ENCODE results near the gene ILKAP. TPM values are rescaled to one million over a fixed set of nuclear protein-coding genes. Genes with fewer than 3 reads are reported as not detected.
A peak's percentile ranks its signal among the peaks of the same experiment; 100 is the strongest.

The ILKAP gene, protein sequence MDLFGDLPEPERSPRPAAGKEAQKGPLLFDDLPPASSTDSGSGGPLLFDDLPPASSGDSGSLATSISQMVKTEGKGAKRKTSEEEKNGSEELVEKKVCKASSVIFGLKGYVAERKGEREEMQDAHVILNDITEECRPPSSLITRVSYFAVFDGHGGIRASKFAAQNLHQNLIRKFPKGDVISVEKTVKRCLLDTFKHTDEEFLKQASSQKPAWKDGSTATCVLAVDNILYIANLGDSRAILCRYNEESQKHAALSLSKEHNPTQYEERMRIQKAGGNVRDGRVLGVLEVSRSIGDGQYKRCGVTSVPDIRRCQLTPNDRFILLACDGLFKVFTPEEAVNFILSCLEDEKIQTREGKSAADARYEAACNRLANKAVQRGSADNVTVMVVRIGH
- total RNA-seq (24.9 and 27.9 TPM in 2 replicates), polyA plus RNA-seq (31.3 and 34.6 TPM in 2 replicates), polyA minus RNA-seq (ENCODE audit: low replicate concordance) (2.5 and 15.7 TPM in 2 replicates)
- 22.2 and 32.0 TPM in 2 replicates for polyA plus RNA-seq (2012)

DNA sequence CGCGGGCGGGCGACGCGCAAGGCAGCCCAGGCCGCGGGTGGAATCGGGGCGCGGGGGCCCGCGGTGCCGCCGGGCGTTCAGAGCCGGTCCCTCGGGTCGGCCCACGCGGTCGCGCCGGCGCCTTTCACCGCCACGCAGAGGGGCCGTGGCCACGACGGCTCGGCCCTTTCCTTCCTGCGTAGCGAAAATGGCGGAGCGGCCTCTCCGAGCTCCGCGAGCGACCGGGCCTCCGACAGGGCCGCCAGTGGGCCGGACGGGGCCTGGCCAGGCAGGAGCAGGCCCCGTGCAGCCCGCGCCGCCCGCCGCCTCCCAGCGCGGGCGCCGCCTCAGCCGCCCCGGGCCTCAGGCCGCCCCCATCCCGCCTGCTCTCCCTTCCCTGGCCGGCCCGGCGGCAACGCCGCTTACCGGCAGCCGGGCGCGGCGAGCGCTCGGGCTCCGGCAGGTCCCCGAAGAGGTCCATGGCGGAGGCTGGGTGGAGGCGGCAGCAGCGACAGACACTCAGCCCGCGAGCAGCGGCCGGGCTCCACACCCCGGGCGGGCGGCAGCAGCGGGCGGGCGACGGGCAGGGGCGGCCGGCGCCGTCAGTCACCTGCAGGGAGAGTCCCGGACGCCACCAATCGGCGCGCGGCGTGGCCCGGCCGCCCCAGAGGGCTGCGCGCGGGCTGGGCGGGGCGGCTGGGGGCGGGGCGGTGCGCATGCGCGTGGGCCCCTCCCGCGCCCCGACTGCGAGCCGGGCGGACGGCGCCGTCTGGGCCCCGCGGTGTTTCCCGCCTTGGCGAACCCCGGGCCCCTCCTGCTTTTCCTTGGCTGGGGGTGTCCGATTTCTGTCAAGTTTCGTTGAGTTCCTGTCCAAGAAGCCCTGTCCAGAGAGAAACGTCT, at the start of gene ILKAP:
Gene ILKAP, minus strand, starts transcription at position 602 of the 879 bp plus-strand sequence. Its CDS starts 142 bp downstream, at position 460.
- Histone ChIP-seq H2AFZ (ENCODE audit: low read length) (peak within 1 kb of the TSS; percentile 85), H3K4me3 (replicated peaks in 1 of 4; ENCODE audit: control extremely low read depth in 1 of 4, insufficient read depth in 1 of 4, low read depth in 3 of 4, low read length in 4 of 4) (peak within 1 kb of the TSS; percentile 39 to 88 (median 55)), H4K20me1 (ENCODE audit: control insufficient read depth, extremely low read depth, insufficient read depth, low read length) (no peaks in the 10 kb centered on the region), H3K4me1 (ENCODE audit: control insufficient read depth, extremely low read depth, insufficient read depth, low read length) (no peaks in the 10 kb centered on the region), H3K36me3 (ENCODE audit: control insufficient read depth, insufficient read depth, low read length) (no peaks in the 10 kb centered on the region), H3K79me2 (ENCODE audit: control insufficient read depth, insufficient read depth, low read length) (peaks cover 48% of the 10 kb centered on the region), H3K27me3 (ENCODE audit: control insufficient read depth, insufficient read depth, low read length) (peaks cover 9% of the 10 kb centered on the region), H3K9ac (ENCODE audit: insufficient read depth, low read length) (peak within 1 kb of the TSS; percentile 83), H3K9me3 (ENCODE audit: control insufficient read depth, insufficient read depth, low read depth, low read length) (no peaks in the 10 kb centered on the region), H3K27ac (ENCODE audit: insufficient read depth, low read length) (peak within 1 kb of the TSS; percentile 64), H3K4me2 (ENCODE audit: extremely low read depth, insufficient read depth, low read length) (peak within 1 kb of the TSS; percentile 91)
- no peak for TF ChIP-seq EZH2 (IDR thresholded peaks at IDR 0.05; ENCODE audit: low read length, missing control alignments)
- TF ChIP-seq, protein P1, sequence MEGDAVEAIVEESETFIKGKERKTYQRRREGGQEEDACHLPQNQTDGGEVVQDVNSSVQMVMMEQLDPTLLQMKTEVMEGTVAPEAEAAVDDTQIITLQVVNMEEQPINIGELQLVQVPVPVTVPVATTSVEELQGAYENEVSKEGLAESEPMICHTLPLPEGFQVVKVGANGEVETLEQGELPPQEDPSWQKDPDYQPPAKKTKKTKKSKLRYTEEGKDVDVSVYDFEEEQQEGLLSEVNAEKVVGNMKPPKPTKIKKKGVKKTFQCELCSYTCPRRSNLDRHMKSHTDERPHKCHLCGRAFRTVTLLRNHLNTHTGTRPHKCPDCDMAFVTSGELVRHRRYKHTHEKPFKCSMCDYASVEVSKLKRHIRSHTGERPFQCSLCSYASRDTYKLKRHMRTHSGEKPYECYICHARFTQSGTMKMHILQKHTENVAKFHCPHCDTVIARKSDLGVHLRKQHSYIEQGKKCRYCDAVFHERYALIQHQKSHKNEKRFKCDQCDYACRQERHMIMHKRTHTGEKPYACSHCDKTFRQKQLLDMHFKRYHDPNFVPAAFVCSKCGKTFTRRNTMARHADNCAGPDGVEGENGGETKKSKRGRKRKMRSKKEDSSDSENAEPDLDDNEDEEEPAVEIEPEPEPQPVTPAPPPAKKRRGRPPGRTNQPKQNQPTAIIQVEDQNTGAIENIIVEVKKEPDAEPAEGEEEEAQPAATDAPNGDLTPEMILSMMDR (conservative IDR thresholded peaks at IDR 0.05 in 1 of 2, IDR thresholded peaks at IDR 0.05 in 1 of 2; ENCODE audit: low read depth in 1 of 2, low read length in 2 of 2), result no peak
- DNase-seq (ENCODE audit: low read depth in 2 of 2), result peak; percentile 74 to 76

DNA sequence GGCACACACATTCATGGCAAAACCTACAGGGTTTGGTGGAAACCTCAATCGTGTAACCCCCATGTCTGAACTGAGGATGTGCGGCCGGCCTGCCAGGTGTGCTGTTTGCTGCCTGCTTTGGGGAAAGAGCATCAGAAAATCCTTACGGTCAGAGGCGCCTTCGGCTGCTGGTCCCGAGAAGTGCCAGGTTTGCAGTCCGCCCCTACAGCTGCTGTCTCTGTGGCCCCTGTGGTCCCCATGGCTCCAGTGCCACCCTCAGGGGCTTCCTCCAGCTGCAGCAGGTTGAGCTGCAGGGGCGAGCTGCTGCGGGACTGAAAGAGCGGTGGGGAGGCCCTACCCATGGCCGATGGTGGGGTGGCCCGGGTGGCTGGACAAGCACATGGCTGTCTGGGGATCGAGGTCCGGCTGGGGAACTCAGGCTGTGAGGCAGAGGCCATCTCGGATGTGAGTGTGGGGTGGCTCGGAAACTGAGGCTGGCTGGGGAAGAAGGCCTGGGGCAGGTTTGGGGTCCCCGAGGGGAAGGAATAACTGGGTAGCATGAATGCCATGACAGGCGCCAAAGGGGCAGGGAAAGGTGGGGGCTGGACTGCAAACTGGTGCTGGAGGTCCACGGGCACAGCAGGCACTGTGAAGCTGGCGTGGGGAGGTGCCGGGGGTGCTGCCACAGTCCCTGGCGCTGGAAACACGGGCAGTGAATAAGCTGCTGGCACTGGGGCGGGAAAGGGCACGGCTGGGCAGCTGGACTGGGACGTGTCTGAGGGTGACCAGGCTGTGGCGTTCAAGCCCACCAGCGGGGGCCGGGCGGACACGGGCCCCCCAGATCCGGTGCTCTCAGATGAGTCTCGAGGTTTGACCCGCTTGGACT, 49.5 kb upstream of the ILKAP start:
- no peak for DNase-seq (ENCODE audit: low read depth in 2 of 2)
- Histone ChIP-seq H3K9ac (ENCODE audit: insufficient read depth, low read length) (no peak overlapping the region), H3K4me2 (ENCODE audit: extremely low read depth, insufficient read depth, low read length) (no peak overlapping the region), H3K36me3 (ENCODE audit: control insufficient read depth, insufficient read depth, low read length) (peaks cover 2% of the 10 kb centered on the region), H3K9me3 (ENCODE audit: control insufficient read depth, insufficient read depth, low read depth, low read length) (no peaks in the 10 kb centered on the region), H3K4me1 (ENCODE audit: control insufficient read depth, extremely low read depth, insufficient read depth, low read length) (no peaks in the 10 kb centered on the region), H3K27me3 (ENCODE audit: control insufficient read depth, insufficient read depth, low read length) (no peaks in the 10 kb centered on the region), H4K20me1 (ENCODE audit: control insufficient read depth, extremely low read depth, insufficient read depth, low read length) (no peaks in the 10 kb centered on the region), H3K79me2 (ENCODE audit: control insufficient read depth, insufficient read depth, low read length) (no peaks in the 10 kb centered on the region), H3K27ac (ENCODE audit: insufficient read depth, low read length) (no peak overlapping the region), H2AFZ (ENCODE audit: low read length) (no peak overlapping the region), H3K4me3 (replicated peaks in 1 of 4; ENCODE audit: control extremely low read depth in 1 of 4, insufficient read depth in 1 of 4, low read depth in 3 of 4, low read length in 4 of 4) (no peak overlapping the region)
- no peak for TF ChIP-seq EZH2 (IDR thresholded peaks at IDR 0.05; ENCODE audit: low read length, missing control alignments)
- TF ChIP-seq, protein P1 (conservative IDR thresholded peaks at IDR 0.05 in 1 of 2, IDR thresholded peaks at IDR 0.05 in 1 of 2; ENCODE audit: low read depth in 1 of 2, low read length in 2 of 2), result no peak

All from fibroblast of lung (primary cell).